Stimulated activated CD8-positive, alpha-beta memory T cell treated with anti-CD3 and anti-CD28 coated beads, Interleukin-7, amount 100 ng/mL, for 4 hours (primary cell): ENCODE results near the gene GP5.

Experiments
- DNase-seq, 2 donors: peaks; one replicate each; pipeline ENCODE4 v3.0.0-alpha.2; 2020; ENCODE audit warnings: low read depth in 2 of 2

The GP5 gene

DNA sequence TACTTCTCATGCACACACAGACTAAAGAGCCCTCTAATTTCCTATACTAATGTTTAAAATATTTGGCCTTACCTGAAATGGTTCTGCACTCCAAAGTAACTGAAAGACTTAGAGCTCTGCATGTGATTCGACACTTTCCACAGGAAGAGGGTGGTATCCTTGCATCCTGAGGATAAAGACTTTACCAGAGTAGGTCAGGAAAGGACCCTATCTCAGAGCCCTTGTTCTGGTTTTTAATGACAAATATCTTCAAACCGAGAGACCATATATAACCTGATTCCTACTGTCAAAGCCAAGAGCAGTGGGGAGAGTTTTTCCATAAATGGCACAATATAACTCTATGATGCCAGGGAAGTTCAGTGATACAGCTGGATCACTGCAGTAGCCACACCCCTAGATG is at the start of gene GP5:
Gene GP5, minus strand, starts transcription at position 101 of the 400 bp plus-strand sequence. CDS start 984 bp downstream, outside the sequence.
- DNase-seq, result no peak

GRCh38 chr3:194447657-194448056 is 48.6 kb upstream of the GP5 start:
- DNase-seq, result no peak

- no peak for DNase-seq
These were observed 48.1 kb upstream of the GP5 start for GRCh38 chr3:194447161-194447560.

DNA sequence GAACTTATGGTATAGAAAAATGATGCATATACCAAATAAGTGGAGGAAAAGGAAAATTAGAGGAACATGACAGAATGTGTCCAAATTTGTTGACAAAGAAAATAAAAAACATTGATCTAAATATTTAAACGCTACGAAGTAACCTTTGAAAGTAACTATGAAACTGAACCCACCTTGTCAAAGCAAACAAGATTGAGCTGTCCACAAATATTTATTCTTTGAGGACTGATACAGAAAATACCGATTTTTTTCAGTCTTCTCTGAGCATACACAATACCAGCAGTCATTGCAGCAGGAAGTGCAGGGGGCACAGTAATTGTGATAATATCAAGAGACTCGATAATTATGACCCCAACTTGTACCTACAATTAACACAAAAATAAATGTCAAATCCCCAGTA is 47.7 kb upstream of the GP5 start:
- no peak for DNase-seq

- no peak for DNase-seq
These were observed 47.1 kb upstream of the GP5 start for GRCh38 chr3:194446172-194446571.

DNA sequence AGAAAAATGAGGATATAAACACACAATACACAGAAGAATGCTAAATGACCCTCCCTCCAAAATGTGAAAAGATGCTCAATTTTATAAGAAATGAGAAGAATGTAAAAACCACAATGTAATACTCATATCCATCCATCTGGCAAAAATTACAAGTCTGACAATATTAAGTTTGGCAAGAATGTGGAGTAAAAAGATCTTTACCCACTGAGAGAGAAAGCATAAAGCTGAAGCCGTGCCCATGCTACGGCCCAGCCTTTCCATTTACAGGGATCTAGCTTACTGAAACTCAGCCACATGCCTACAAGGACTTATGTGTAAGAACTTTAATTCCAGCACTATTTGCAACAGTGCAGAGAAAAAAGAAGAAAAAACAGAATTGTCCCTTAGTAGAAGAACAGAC is 44.8 kb upstream of the GP5 start:
- DNase-seq, result no peak

- DNase-seq, result no peak
These were observed 41.7 kb upstream of the GP5 start for GRCh38 chr3:194440756-194441155.

DNA sequence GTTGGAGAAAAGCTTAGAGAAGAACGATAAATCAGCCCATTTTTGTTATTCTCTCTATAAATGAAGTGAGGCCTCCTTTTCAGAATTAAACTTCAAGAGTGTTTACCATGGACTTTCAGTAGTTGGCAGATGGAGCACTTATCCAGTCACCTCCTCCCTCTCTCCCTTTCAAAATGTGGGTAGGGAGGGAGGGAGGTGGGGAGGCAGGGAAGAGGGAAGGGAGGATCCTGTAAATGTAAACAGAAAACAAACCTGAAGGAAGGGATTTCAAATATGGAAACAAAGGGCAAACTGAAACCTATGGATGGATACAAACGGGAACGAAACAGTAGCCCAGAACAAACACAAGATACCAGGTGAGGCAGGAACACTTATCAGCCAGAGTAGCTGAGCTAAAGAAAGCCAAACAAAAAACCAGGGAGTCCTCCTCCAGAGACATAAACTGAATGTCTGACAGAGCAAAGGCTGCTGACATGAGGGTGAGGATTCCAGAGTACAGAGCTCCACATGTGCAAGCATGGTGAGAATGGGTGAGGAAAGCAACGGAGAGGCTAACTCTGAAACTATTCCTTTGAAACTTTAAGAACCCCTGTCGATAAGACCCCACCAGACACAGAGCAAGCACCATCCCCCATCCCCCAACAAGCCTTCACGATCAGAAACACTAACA is 41.0 kb upstream of the GP5 start:
- no peak for DNase-seq

DNA sequence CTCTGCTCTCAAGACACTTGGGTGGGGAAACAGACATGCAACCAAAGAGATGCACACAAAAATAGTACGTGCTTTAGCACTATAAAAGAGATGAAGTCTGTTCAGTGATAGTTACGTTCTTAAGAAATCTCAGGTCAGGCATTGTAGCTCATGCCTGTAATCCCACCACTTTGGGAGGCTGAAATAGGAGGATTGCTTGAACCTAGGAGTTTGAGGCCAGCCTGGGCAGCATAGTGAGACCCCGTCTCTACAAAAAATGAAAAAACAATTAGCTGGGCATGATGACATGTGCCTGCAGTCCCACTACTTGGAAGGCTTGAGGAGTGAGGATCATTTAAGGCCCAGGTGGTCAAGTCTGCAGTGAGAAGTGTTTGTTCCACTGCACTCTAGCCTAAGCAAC is 35.4 kb upstream of the GP5 start:
- DNase-seq, result no peak

DNA sequence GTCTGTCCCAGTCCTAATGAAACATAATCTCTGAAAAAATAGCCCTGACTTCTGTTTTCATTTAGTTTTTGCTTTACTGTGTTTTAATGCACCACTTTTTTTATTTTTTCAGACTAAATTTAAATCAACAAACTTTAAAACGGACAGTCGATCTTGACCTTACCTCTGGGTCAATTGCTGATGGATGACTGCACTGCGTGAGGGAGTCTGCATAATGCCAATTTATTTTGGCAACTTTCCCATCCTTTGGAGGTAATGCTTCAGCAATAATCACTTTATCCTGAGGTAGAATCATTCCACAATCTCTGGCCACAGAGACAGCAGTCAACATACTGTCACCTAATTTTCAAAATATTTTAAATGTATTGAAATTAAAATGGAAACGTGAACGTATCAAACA is 32.5 kb upstream of the GP5 start:
- no peak for DNase-seq

GRCh38 chr3:194425399-194425798 is 26.3 kb upstream of the GP5 start:
- DNase-seq, result no peak

DNA sequence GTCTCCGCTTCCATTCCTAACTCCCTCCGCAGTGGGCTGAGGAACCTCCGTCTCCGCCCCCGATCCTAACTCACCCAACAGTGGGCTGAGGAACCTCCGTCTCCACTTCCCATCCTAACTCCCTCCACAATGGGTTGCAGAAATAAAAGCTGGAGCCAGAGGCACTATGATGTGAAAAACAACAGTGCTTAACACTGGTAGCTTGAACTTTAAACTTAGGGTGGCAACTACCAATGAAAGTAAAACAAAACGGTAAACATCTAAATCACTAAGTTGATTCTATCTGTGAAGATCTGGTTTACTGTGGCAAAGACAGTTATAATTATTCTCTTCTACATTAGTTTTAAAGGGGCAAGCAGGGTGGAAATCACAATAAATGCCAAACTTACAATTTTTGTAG is 25.9 kb upstream of the GP5 start:
- DNase-seq, result no peak

GRCh38 chr3:194424373-194424772 is 25.3 kb upstream of the GP5 start:
- no peak for DNase-seq

DNA sequence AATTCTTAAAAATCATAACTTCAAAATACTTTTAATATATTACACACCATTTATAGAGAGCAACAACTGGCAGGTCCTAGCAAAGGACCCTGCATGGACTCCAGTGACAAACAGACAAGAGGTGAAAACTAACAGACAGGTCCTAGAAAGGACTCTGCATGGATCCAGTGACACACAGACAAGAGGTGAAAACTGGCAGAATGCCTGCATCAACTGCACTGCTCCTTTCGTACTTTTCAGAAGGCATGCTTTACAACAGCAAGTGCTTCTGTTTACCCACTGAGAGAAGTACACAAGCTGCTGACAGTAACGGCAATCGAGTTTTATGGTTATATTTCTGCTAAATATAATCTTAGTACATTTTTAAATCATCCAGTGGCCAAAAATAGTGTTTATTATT is 24.3 kb upstream of the GP5 start:
- DNase-seq, result no peak

- DNase-seq, result no peak
These were observed 23.1 kb upstream of the GP5 start for GRCh38 chr3:194422188-194422587.

GRCh38 chr3:194418671-194419070 is 19.6 kb upstream of the GP5 start:
- no peak for DNase-seq

DNA sequence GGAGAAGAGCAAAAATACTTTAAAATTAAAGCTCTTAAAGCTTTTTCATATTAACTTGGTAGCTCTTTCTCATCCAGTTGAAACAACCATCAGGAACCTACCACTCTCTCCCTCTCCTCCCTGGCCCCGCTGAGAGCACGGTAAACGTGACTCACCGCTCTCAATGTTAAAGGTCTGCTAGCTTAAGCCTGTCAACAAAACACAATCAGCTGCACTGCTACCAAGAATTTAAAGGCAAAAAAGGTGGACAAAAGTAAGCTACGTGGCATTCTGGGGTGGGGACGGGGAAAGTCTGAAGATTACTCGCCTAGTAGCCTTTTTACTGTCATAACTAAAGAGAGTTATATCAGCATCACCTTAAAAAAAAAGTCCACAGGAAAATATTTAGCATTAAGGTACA is 8.4 kb upstream of the GP5 start:
- DNase-seq, result no peak

DNA sequence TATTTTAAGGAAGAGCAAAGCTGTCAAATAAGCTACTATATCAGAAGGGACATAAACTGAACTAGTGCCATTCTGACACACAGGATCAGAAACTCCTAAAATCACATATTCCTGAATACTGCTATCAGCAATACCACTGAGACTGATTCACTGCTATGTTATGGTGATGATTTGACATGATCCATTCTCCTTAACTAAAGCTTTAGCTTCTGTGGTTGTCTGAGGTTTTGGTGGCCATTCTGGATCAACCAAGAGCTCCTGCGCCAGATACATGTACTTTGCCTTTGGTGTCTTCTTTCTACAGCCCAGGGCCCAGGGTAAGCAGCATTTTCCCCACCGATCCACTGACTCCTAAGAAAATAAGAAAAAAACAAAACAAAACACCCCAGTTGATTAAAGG is 6.7 kb upstream of the GP5 start:
- DNase-seq, result no peak

GRCh38 chr3:194404365-194405140 is 5.5 kb upstream of the GP5 start:
- no peak for DNase-seq

GRCh38 chr3:194401868-194402329 is 2.8 kb upstream of the GP5 start:
- no peak for DNase-seq

- DNase-seq, result no peak
These were observed 2.3 kb upstream of the GP5 start for GRCh38 chr3:194401346-194401745.

DNA sequence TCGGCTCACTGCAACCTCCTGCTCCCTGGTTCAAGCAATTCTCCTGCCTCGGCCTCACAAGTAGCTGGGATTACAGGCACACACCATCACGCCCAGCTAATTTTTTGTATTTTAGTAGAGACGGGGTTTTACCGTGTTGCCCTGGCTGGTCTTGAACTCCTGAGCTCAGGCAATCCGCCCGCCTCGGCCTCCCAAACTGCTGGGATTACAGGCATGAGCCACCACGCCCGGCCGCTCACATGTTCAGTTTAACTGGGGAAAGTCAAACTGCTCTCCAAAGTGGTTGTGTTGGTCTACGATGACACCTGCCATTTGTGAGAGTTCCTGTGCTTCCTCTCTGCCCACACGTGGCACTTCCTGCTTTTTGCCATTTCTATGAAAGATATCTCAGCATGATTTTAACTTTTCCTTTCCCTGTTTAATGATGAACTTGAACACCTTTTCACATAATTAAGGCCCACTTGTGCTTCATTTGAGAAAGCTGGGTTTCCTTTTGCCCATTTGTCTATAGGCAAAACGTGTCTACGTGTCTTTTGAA is 877 bp upstream of the GP5 start:
- DNase-seq, result no peak

GRCh38 chr3:194397757-194398312 is 1.2 kb downstream of the GP5 start:
- DNase-seq, result peak in 1 of 2 donors; percentile 10
